ENCODE data around the gene GRIN2A.

DNA sequence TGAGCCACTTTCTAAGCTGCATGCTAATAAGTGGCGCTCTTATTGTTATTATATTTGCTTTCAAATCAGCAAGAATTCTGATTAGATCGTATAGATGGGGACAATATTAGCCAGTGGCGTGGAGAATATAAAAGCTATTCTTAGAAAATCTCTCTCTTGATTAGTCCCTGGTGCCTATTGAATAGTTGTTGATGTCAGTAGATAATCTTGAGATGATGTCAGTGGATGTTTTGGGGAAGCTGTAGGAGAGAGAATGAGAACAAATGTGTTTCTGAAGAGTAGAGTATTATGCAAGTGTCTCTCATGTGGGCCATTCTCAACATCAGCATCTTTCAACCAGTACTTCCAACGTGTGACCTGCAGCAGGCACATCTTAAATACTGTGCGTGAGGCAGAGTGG lies 445.7 kb downstream of the GRIN2A start:
- TF ChIP-seq, protein P1, sequence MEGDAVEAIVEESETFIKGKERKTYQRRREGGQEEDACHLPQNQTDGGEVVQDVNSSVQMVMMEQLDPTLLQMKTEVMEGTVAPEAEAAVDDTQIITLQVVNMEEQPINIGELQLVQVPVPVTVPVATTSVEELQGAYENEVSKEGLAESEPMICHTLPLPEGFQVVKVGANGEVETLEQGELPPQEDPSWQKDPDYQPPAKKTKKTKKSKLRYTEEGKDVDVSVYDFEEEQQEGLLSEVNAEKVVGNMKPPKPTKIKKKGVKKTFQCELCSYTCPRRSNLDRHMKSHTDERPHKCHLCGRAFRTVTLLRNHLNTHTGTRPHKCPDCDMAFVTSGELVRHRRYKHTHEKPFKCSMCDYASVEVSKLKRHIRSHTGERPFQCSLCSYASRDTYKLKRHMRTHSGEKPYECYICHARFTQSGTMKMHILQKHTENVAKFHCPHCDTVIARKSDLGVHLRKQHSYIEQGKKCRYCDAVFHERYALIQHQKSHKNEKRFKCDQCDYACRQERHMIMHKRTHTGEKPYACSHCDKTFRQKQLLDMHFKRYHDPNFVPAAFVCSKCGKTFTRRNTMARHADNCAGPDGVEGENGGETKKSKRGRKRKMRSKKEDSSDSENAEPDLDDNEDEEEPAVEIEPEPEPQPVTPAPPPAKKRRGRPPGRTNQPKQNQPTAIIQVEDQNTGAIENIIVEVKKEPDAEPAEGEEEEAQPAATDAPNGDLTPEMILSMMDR (IDR thresholded peaks at IDR 0.05): no peak
- no peak for TF ChIP-seq POLR2A (IDR thresholded peaks at IDR 0.05)

All from body of pancreas (tissue), 4 donors.